A549 (cell line): ENCODE data around the gene PARP8. TPM values are rescaled to one million over a fixed set of nuclear protein-coding genes. Genes with fewer than 3 reads are reported as not detected.

Experiments
- ATAC-seq, 2 experiments: fragments of 200-7000 bp in 1 of 2; fragments of >200 bp in 1 of 2; cut with Nextera tagmentation in 1 of 2; cut with Tn5 transposase in 1 of 2; 3 replicates each; pipeline versions ENCODE4 v1.8.0 to v1.9.1; 2018 to 2020; ENCODE audit warnings: mild to moderate bottlenecking in 1 of 2, moderate library complexity in 1 of 2
- CTCF ChIA-PET: fragments of 300-600 bp; sonication (Branson Sonifier 250); formaldehyde crosslinking; extraction: SDS; loops from one replicate; lab custom pipeline; 2021; ENCODE audit warnings: antibody characterized with exemption, inconsistent platforms; lab: Yijun Ruan, JAX
- POLR2A ChIA-PET: fragments of 350-600 bp; formaldehyde crosslinking; extraction: SDS; loops from one replicate; lab custom pipeline; 2021; ENCODE audit warnings: antibody characterized with exemption, inconsistent platforms; lab: Yijun Ruan, JAX
- DNase-seq, 2 experiments: peaks; one replicate each; pipeline versions ENCODE4 v3.0.0 to v3.0.0-alpha.2; 2011 to 2016; ENCODE audit warnings: low read depth in 1 of 2, low spot score in 1 of 2
- FAIRE-seq: peaks from 2 replicates; lab custom pipeline; 2011; peaks lifted over from hg19 to GRCh38; lab: Jason Lieb, UNC
- H3K27ac ChIP-seq, 2 experiments: fragments of >200 bp; sonication (Bioruptor Twin); formaldehyde crosslinking; 3 replicates each; pipeline ENCODE4 v1.5.1; 2016 to 2017
- H3K4me1 ChIP-seq: fragments of >200 bp; sonication (Bioruptor Twin); formaldehyde crosslinking; 3 replicates; pipeline ENCODE4 v1.6.1; 2016
- H3K4me2 ChIP-seq: fragments of >200 bp; sonication (Bioruptor Twin); formaldehyde crosslinking; 3 replicates; pipeline ENCODE4 v1.6.1; 2016
- H3K4me3 ChIP-seq: fragments of >200 bp; sonication (Bioruptor Twin); formaldehyde crosslinking; 3 replicates; pipeline ENCODE4 v1.5.1; 2016
- H3K9me3 ChIP-seq: fragments of >200 bp; sonication (Bioruptor Twin); formaldehyde crosslinking; 3 replicates; pipeline ENCODE4 v1.6.1; 2016
- BHLHE40 ChIP-seq: IDR thresholded peaks from 2 replicates; pipeline ENCODE4 v1.6.1; 2012; ENCODE audit warnings: low read depth, low read length, inconsistent platforms
- CBX8 ChIP-seq: fragments of 200-600 bp; sonication (generic); IDR thresholded peaks from 2 replicates; pipeline ENCODE4 v1.6.1; 2016
- CEBPB ChIP-seq, 2 experiments: fragments of >200 bp in 1 of 2; sonication (Bioruptor Twin) in 1 of 2; formaldehyde crosslinking in 1 of 2; IDR thresholded peaks; 2 replicates each; pipeline ENCODE4 v1.6.1; 2012 to 2016
- EHF ChIP-seq: fragments of 250-450 bp; sonication (Bioruptor Pico); IDR thresholded peaks from 2 replicates; pipeline ENCODE4 v1.5.0; 2020; ENCODE audit warnings: mild to moderate bottlenecking
- ESRRA ChIP-seq: fragments of 150-350 bp; IDR thresholded peaks from 2 replicates; pipeline ENCODE4 v1.6.1; 2014; ENCODE audit warnings: mild to moderate bottlenecking, low read length, borderline replicate concordance
- FOSB ChIP-seq: fragments of 250-450 bp; sonication (Bioruptor Pico); IDR thresholded peaks from 2 replicates; pipeline ENCODE4 v1.5.0; 2020; ENCODE audit warnings: mild to moderate bottlenecking, moderate library complexity
- FOSL2 ChIP-seq, 2 experiments: fragments of 450-650 bp in 1 of 2; fragments of >200 bp in 1 of 2; sonication (Bioruptor Twin) in 1 of 2; formaldehyde crosslinking; IDR thresholded peaks; 2 replicates each; pipeline versions ENCODE4 v1.5.0 to v1.6.1; 2016 to 2020; ENCODE audit warnings: mild to moderate bottlenecking in 1 of 2, moderate library complexity in 1 of 2
- GATA3 ChIP-seq: IDR thresholded peaks from 2 replicates; pipeline ENCODE4 v1.6.1; 2012; ENCODE audit warnings: borderline replicate concordance
- HDAC2 ChIP-seq: fragments of 200-600 bp; sonication (generic); IDR thresholded peaks from 2 replicates; pipeline ENCODE4 v1.6.1; 2016
- HEYL ChIP-seq: fragments of 250-450 bp; sonication (Bioruptor Pico); IDR thresholded peaks from 2 replicates; pipeline ENCODE4 v1.8.0; 2021; ENCODE audit warnings: mild to moderate bottlenecking, moderate library complexity
- JUNB ChIP-seq: fragments of >200 bp; sonication (Bioruptor Twin); formaldehyde crosslinking; IDR thresholded peaks from 2 replicates; pipeline ENCODE4 v1.6.1; 2016
- MAFK ChIP-seq: fragments of 450-650 bp; IDR thresholded peaks from 2 replicates; pipeline ENCODE4 v1.6.1; 2014; ENCODE audit not compliant: partially characterized antibody
- MAZ ChIP-seq: fragments of 150-350 bp; IDR thresholded peaks from 2 replicates; pipeline ENCODE4 v1.6.1; 2014; ENCODE audit warnings: antibody characterized with exemption, low read depth, low read length, borderline replicate concordance
- PBX3 ChIP-seq: IDR thresholded peaks from 2 replicates; pipeline ENCODE4 v1.6.1; 2012
- PHF8 ChIP-seq: fragments of 200-600 bp; sonication (generic); IDR thresholded peaks from 2 replicates; pipeline ENCODE4 v1.6.1; 2016; ENCODE audit warnings: low read depth, mild to moderate bottlenecking, antibody characterized with exemption, moderate library complexity, borderline replicate concordance
- POLR2A ChIP-seq: IDR thresholded peaks from 2 replicates; pipeline ENCODE4 v1.6.1; 2012; ENCODE audit warnings: mild to moderate bottlenecking, low read length
- POLR2AphosphoS2 ChIP-seq: conservative IDR thresholded peaks from 2 replicates; pipeline ENCODE4 v1.6.1; 2012; ENCODE audit warnings: low read length, improper control_type of control experiment, inconsistent platforms
- RARB ChIP-seq: fragments of 250-450 bp; sonication (Bioruptor Pico); IDR thresholded peaks from 2 replicates; pipeline ENCODE4 v1.8.0; 2021; ENCODE audit warnings: mild to moderate bottlenecking, moderate library complexity
- RCOR1 ChIP-seq: fragments of 150-350 bp; IDR thresholded peaks from 2 replicates; pipeline ENCODE4 v1.6.1; 2014; ENCODE audit warnings: antibody characterized with exemption, low read length, low read depth
- SMC3 ChIP-seq: fragments of >200 bp; sonication (Bioruptor Twin); formaldehyde crosslinking; IDR thresholded peaks from 3 replicates; pipeline ENCODE4 v1.6.1; 2018; ENCODE audit warnings: inconsistent platforms
- ZNF302 ChIP-seq: fragments of 250-450 bp; sonication (Bioruptor Pico); IDR thresholded peaks from 2 replicates; pipeline ENCODE4 v1.9.0; 2021; ENCODE audit warnings: inconsistent platforms, mild to moderate bottlenecking, moderate library complexity
- ZSCAN20 ChIP-seq: fragments of 250-450 bp; sonication (Bioruptor Pico); IDR thresholded peaks from 2 replicates; pipeline ENCODE4 v1.8.0; 2022; ENCODE audit warnings: mild to moderate bottlenecking, moderate library complexity
- WGBS: methylation state at CpG from one replicate; pipeline ENCODE4 v1.1.6; 2017; ENCODE audit errors: missing lambda C conversion rate; 5-methylcytosine and 5-hydroxymethylcytosine counted together
- polyA plus RNA-seq, 4 experiments: library from polyadenylated mRNA; depleted of rRNA in 3 of 4; stranded (reverse); fragments of >200 nt; fragmentation: RNase III in 1 of 4; extraction: RNeasy Plus Mini Kit Qiagen cat#74134 plus additional on column Dnase treatment in 1 of 4; gene quantifications; 2 replicates in 3 of 4; 3 replicates in 1 of 4; pipeline ENCODE4 v1.2.3, GENCODE V29; 2011 to 2017
- TF ChIP-seq, protein P1 (sequence below): fragments of 250-450 bp; sonication (Bioruptor Pico); IDR thresholded peaks from 2 replicates; pipeline ENCODE4 v1.5.0; 2021; ENCODE audit warnings: mild to moderate bottlenecking, moderate library complexity, borderline replicate concordance
- TF ChIP-seq, protein P2 (sequence below): fragments of >200 bp; sonication (Bioruptor Twin); formaldehyde crosslinking; IDR thresholded peaks from 3 replicates; pipeline ENCODE4 v1.5.1; 2016

Gene PARP8
- polyA plus RNA-seq, 2 of the 4 experiments (the other 2 are of a cell fraction): 0.01 to 0.48 TPM

GRCh38 chr5:50745221-50745910 is 78.9 kb downstream of the PARP8 start:
- Histone ChIP-seq H3K4me2 (no peak overlapping the region), H3K9me3 (no peaks in the 10 kb centered on the region), H3K4me1 (no peaks in the 10 kb centered on the region), H3K4me3 (no peak overlapping the region), H3K27ac (no peak overlapping the region)
- ATAC-seq (no peak), DNase-seq (no peak), FAIRE-seq (no peak)
- TF ChIP-seq FOSB (CRISPR knock-in tag) (no peak), SMC3 (no peak), JUNB (no peak), ZSCAN20 (CRISPR knock-in tag) (no peak), CBX8 (no peak), GATA3 (no peak), BHLHE40 (no peak), POLR2AphosphoS2 (no peak), MAZ (no peak), RCOR1 (no peak), FOSL2 (IDR thresholded peaks at IDR 0.05) (no peak), FOSL2 (CRISPR knock-in tag; IDR thresholded peaks at IDR 0.05) (no peak), RARB (CRISPR knock-in tag) (no peak), ZNF302 (CRISPR knock-in tag) (no peak)
- TF ChIP-seq, protein P1, sequence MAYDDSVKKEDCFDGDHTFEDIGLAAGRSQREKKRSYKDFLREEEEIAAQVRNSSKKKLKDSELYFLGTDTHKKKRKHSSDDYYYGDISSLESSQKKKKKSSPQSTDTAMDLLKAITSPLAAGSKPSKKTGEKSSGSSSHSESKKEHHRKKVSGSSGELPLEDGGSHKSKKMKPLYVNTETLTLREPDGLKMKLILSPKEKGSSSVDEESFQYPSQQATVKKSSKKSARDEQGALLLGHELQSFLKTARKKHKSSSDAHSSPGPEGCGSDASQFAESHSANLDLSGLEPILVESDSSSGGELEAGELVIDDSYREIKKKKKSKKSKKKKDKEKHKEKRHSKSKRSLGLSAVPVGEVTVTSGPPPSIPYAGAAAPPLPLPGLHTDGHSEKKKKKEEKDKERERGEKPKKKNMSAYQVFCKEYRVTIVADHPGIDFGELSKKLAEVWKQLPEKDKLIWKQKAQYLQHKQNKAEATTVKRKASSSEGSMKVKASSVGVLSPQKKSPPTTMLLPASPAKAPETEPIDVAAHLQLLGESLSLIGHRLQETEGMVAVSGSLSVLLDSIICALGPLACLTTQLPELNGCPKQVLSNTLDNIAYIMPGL: no peak
- TF ChIP-seq, protein P2, sequence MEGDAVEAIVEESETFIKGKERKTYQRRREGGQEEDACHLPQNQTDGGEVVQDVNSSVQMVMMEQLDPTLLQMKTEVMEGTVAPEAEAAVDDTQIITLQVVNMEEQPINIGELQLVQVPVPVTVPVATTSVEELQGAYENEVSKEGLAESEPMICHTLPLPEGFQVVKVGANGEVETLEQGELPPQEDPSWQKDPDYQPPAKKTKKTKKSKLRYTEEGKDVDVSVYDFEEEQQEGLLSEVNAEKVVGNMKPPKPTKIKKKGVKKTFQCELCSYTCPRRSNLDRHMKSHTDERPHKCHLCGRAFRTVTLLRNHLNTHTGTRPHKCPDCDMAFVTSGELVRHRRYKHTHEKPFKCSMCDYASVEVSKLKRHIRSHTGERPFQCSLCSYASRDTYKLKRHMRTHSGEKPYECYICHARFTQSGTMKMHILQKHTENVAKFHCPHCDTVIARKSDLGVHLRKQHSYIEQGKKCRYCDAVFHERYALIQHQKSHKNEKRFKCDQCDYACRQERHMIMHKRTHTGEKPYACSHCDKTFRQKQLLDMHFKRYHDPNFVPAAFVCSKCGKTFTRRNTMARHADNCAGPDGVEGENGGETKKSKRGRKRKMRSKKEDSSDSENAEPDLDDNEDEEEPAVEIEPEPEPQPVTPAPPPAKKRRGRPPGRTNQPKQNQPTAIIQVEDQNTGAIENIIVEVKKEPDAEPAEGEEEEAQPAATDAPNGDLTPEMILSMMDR: no peak
- ChIA-PET POLR2A (no interaction called here), CTCF (no interaction called here)
- WGBS: 8% methylated on average over 3 of the region's 3 CpGs

- POLR2A ChIA-PET: no interaction called here
- Histone ChIP-seq H3K4me1 (no peaks in the 10 kb centered on the region), H3K27ac (no peak overlapping the region), H3K4me3 (no peak overlapping the region), H3K9me3 (no peaks in the 10 kb centered on the region), H3K4me2 (no peak overlapping the region)
- peak; percentile 79 for TF ChIP-seq MAFK
- TF ChIP-seq BHLHE40: no peak
- WGBS: 15% methylated on average over 2 of the region's 2 CpGs
- CTCF ChIA-PET: no interaction called here
- ATAC-seq: no peak
- FAIRE-seq: no peak
- DNase-seq: no peak
Observed at GRCh38 chr5:50749181-50749580, 82.7 kb downstream of the PARP8 start.

- no peak overlapping the region for H3K27ac ChIP-seq
- no peak overlapping the region for H3K4me2 ChIP-seq
- H3K4me3 ChIP-seq: no peak overlapping the region
- no peak for FAIRE-seq
- WGBS: 17% methylated on average over 3 of the region's 3 CpGs
- no peak for TF ChIP-seq EHF (CRISPR knock-in tag)
- no peak for TF ChIP-seq PBX3
- no peak for TF ChIP-seq POLR2A
- TF ChIP-seq HDAC2: no peak
- TF ChIP-seq RCOR1: no peak
- no peak for TF ChIP-seq ESRRA
- no peak for TF ChIP-seq MAFK
- TF ChIP-seq CEBPB (IDR thresholded peaks at IDR 0.05): no peak
- TF ChIP-seq PHF8: no peak
- no peak for TF ChIP-seq MAZ
- TF ChIP-seq HEYL: no peak
- TF ChIP-seq, all 56 proteins: peak for 0
- ChIA-PET POLR2A (no interaction called here), CTCF (no interaction called here)
- ATAC-seq: no peak
- H3K4me1 ChIP-seq: no peaks in the 10 kb centered on the region
- no peak for DNase-seq
- no peaks in the 10 kb centered on the region for H3K9me3 ChIP-seq
Observed at GRCh38 chr5:50749873-50750272, 83.4 kb downstream of the PARP8 start.
